Hepatocyte (in vitro differentiated cells): Measurements from ENCODE around the gene COL5A1. TPM values are rescaled to one million over a fixed set of nuclear protein-coding genes. Genes with fewer than 3 reads are reported as not detected.

Experiments used
- DNase-seq: peaks from one replicate; pipeline ENCODE4 v3.0.0-alpha.2; 2016; ENCODE audit warnings: low spot score
- H2AFZ ChIP-seq: fragments of 200-600 bp; sonication (generic); 2 replicates; pipeline ENCODE4 v1.6.0; 2016; ENCODE audit warnings: antibody characterized with exemption, mild to moderate bottlenecking
- H3K27ac ChIP-seq: fragments of 200-600 bp; sonication (generic); 2 replicates; pipeline ENCODE4 v1.5.1; 2016; ENCODE audit warnings: mild to moderate bottlenecking
- H3K27me3 ChIP-seq: fragments of 200-600 bp; sonication (generic); 2 replicates; pipeline ENCODE4 v1.6.1; 2016
- H3K36me3 ChIP-seq: fragments of 200-600 bp; sonication (generic); replicated peaks from 2 replicates; pipeline ENCODE4 v1.5.1; 2016; ENCODE audit warnings: low read depth; ENCODE audit not compliant: insufficient read depth
- H3K4me1 ChIP-seq: fragments of 200-600 bp; sonication (generic); 2 replicates; pipeline ENCODE4 v1.5.1; 2016; ENCODE audit warnings: mild to moderate bottlenecking, moderate library complexity; ENCODE audit not compliant: insufficient read depth
- H3K4me2 ChIP-seq: fragments of 200-600 bp; sonication (generic); 2 replicates; pipeline ENCODE4 v1.6.0; 2016
- H3K4me3 ChIP-seq: fragments of 200-600 bp; sonication (generic); 2 replicates; pipeline ENCODE4 v1.5.1; 2016; ENCODE audit warnings: mild to moderate bottlenecking
- H3K79me2 ChIP-seq: fragments of 200-600 bp; sonication (generic); 2 replicates; pipeline ENCODE4 v1.6.0; 2017; ENCODE audit warnings: mild to moderate bottlenecking
- H3K9me2 ChIP-seq: fragments of 200-600 bp; sonication (generic); replicated peaks from 2 replicates; pipeline ENCODE4 v1.6.0; 2017; ENCODE audit warnings: mild to moderate bottlenecking; ENCODE audit not compliant: insufficient read depth
- H3K9me3 ChIP-seq: fragments of 200-600 bp; sonication (generic); 2 replicates; pipeline ENCODE4 v1.5.1; 2016; ENCODE audit warnings: low read depth, mild to moderate bottlenecking
- H4K20me1 ChIP-seq: fragments of 200-600 bp; sonication (generic); 2 replicates; pipeline ENCODE4 v1.6.0; 2016; ENCODE audit warnings: mild to moderate bottlenecking; ENCODE audit not compliant: insufficient read depth, poor library complexity, severe bottlenecking
- CTCF ChIP-seq: fragments of 200-600 bp; sonication (generic); IDR thresholded peaks from 2 replicates; pipeline ENCODE4 v1.5.1; 2016; ENCODE audit warnings: antibody characterized with exemption, mild to moderate bottlenecking; ENCODE audit not compliant: poor library complexity
- EZH2 ChIP-seq: fragments of 200-600 bp; sonication (generic); IDR thresholded peaks from 2 replicates; pipeline ENCODE4 v1.6.1; 2016; ENCODE audit warnings: antibody characterized with exemption, mild to moderate bottlenecking, borderline replicate concordance
- EZH2phosphoT487 ChIP-seq: fragments of 200-600 bp; sonication (generic); IDR thresholded peaks from one replicate; pipeline ENCODE4 v1.6.1; 2018; ENCODE audit warnings: antibody characterized with exemption, mild to moderate bottlenecking, low read depth, moderate library complexity; ENCODE audit not compliant: unreplicated experiment, severe bottlenecking
- WGBS: methylation state at CpG from one replicate; pipeline ENCODE4 v1.1.6; 2016; ENCODE audit warnings: low lambda C conversion rate; ENCODE audit errors: missing lambda C conversion rate; 5-methylcytosine and 5-hydroxymethylcytosine counted together
- polyA plus RNA-seq: library from polyadenylated mRNA; unstranded; fragments of >200 nt; fragmentation: Nextera tagmentation; extraction: Ambion mirVana; gene quantifications from 2 replicates; pipeline ENCODE4 v1.2.1, GENCODE V29; 2016
- total RNA-seq: library from RNA; depleted of rRNA; stranded (reverse); fragments of >200 nt; gene quantifications from 2 replicates; pipeline ENCODE4 v1.2.3, GENCODE V29; 2014

Gene COL5A1
- total and polyA plus RNA-seq, 2 experiments from 2014 or later: 342 to 347 TPM

- H3K4me2 ChIP-seq: no peak overlapping the region
- H3K9me3 ChIP-seq: no peaks in the 10 kb centered on the region
- peaks cover 86% of the 10 kb centered on the region for H4K20me1 ChIP-seq
- H3K9me2 ChIP-seq: no peaks in the 10 kb centered on the region
- H3K4me3 ChIP-seq: no peak overlapping the region
- no peak for TF ChIP-seq EZH2
- no peak for TF ChIP-seq CTCF
- TF ChIP-seq EZH2phosphoT487: no peak
- H3K36me3 ChIP-seq: no peaks in the 10 kb centered on the region
- no peak overlapping the region for H3K27ac ChIP-seq
- no peaks in the 10 kb centered on the region for H3K27me3 ChIP-seq
- peaks cover 13% of the 10 kb centered on the region for H3K79me2 ChIP-seq
- 91% methylated on average over 16 of the region's 17 CpGs for WGBS
- H2AFZ ChIP-seq: no peak overlapping the region
- DNase-seq: no peak
- no peaks in the 10 kb centered on the region for H3K4me1 ChIP-seq
Measured at GRCh38 chr9:134720136-134720753, 78.6 kb downstream of the COL5A1 start.

DNA sequence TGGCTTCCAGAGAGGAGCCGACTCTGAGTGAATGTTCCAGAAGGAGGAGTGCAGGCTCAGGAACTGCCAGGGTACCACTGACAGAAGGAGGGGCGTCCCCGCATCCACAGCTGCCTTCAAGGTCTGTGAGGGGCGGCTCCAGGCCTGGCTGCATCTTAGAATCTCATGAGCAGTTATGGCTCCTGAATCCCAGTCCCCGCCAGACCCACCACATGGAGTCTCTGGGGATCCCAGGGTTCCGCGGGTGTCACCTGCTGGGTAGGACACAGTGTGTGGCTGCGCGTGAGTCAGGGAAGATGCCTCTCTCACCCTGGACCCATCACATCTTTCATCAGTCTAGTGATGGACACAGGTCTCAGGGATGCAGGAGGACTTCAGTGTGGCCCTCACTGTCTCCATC is 79.2 kb downstream of the COL5A1 start:
- no peaks in the 10 kb centered on the region for H3K36me3 ChIP-seq
- H2AFZ ChIP-seq: no peak overlapping the region
- no peak overlapping the region for H3K4me2 ChIP-seq
- DNase-seq: no peak
- 95% methylated on average over 9 of the region's 9 CpGs for WGBS
- no peak for TF ChIP-seq EZH2phosphoT487
- TF ChIP-seq EZH2: no peak
- TF ChIP-seq CTCF: no peak
- no peaks in the 10 kb centered on the region for H3K9me3 ChIP-seq
- peaks cover 86% of the 10 kb centered on the region for H4K20me1 ChIP-seq
- H3K4me3 ChIP-seq: no peak overlapping the region
- no peaks in the 10 kb centered on the region for H3K27me3 ChIP-seq
- H3K79me2 ChIP-seq: peaks cover 17% of the 10 kb centered on the region
- no peak overlapping the region for H3K27ac ChIP-seq
- no peaks in the 10 kb centered on the region for H3K9me2 ChIP-seq
- H3K4me1 ChIP-seq: no peaks in the 10 kb centered on the region

DNA sequence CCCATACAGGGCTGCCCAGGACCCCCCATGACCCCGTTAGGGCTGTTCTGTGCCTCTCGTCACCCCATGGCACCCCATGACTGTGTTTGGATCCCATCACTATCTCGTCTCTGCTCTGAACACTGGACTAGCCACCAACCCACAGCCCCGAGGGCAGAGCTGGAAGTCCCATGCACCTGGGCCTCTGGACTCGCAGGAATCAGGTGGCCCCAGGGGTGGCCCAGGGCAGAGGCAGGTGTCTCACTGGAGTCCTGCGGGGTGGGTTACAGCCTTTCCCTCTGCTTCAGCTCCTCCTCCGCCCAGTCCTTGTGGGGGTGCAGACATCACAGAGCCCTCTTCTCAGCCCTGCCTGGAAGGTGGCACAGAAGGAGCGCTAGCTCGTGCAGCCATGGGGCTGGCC is 79.7 kb downstream of the COL5A1 start:
- 88% methylated on average over 9 of the region's 9 CpGs for WGBS
- H3K27me3 ChIP-seq: no peaks in the 10 kb centered on the region
- no peaks in the 10 kb centered on the region for H3K9me2 ChIP-seq
- H3K9me3 ChIP-seq: no peaks in the 10 kb centered on the region
- H3K4me1 ChIP-seq: no peaks in the 10 kb centered on the region
- no peaks in the 10 kb centered on the region for H3K36me3 ChIP-seq
- no peak overlapping the region for H3K27ac ChIP-seq
- H3K79me2 ChIP-seq: peaks cover 17% of the 10 kb centered on the region
- H3K4me3 ChIP-seq: no peak overlapping the region
- H4K20me1 ChIP-seq: peaks cover 86% of the 10 kb centered on the region
- no peak for DNase-seq
- TF ChIP-seq CTCF (no peak), EZH2phosphoT487 (no peak), EZH2 (no peak)
- H3K4me2 ChIP-seq: no peak overlapping the region
- H2AFZ ChIP-seq: no peak overlapping the region
